OCI-LY1 (cell line): ENCODE data around the gene TFEB.

Source experiments
- H2AFZ ChIP-seq: fragments of 200-600 bp; sonication (generic), shearing (Covaris generic); 2 replicates; pipeline ENCODE4 v1.6.0; 2014; ENCODE audit warnings: antibody characterized with exemption, mild to moderate bottlenecking, low read length
- H3F3A ChIP-seq: fragments of 200-600 bp; sonication (generic), shearing (Covaris generic); 2 replicates; pipeline ENCODE4 v1.6.0; 2014; ENCODE audit warnings: mild to moderate bottlenecking, antibody characterized with exemption, low read length, moderate library complexity; ENCODE audit not compliant: insufficient read depth
- H3K27ac ChIP-seq: fragments of 200-600 bp; sonication (generic); 2 replicates; pipeline ENCODE4 v1.5.1; 2014; ENCODE audit warnings: low read length, mixed run types, mild to moderate bottlenecking, low read depth; ENCODE audit not compliant: poor library complexity, severe bottlenecking
- H3K27me3 ChIP-seq: fragments of 200-600 bp; sonication (generic); 2 replicates; pipeline ENCODE4 v1.6.0; 2014; ENCODE audit warnings: antibody characterized with exemption, mild to moderate bottlenecking, low read length, moderate library complexity; ENCODE audit not compliant: insufficient read depth
- H3K36me3 ChIP-seq: fragments of 200-600 bp; sonication (generic); 2 replicates; pipeline ENCODE4 v1.6.1; 2014; ENCODE audit warnings: mild to moderate bottlenecking, antibody characterized with exemption, low read length, moderate library complexity, mixed read lengths; ENCODE audit not compliant: insufficient read depth
- H3K4me1 ChIP-seq: fragments of 200-600 bp; sonication (generic); 2 replicates; pipeline ENCODE4 v1.5.1; 2014; ENCODE audit warnings: mild to moderate bottlenecking, low read length, moderate library complexity; ENCODE audit not compliant: insufficient read depth, severe bottlenecking
- H3K4me2 ChIP-seq: fragments of 200-600 bp; sonication (generic), shearing (Covaris generic); 2 replicates; pipeline ENCODE4 v1.6.1; 2014; ENCODE audit warnings: low read length
- H3K4me3 ChIP-seq: fragments of 200-600 bp; sonication (generic); 2 replicates; pipeline ENCODE4 v1.5.1; 2014; ENCODE audit warnings: low read length, low read depth, mild to moderate bottlenecking, mixed read lengths; ENCODE audit not compliant: poor library complexity, severe bottlenecking
- H3K79me2 ChIP-seq: fragments of 200-600 bp; shearing (Covaris generic); 2 replicates; pipeline ENCODE4 v1.6.1; 2016; ENCODE audit warnings: mixed run types, low read length, mixed read lengths; ENCODE audit not compliant: insufficient read depth
- H3K9ac ChIP-seq: fragments of 200-600 bp; sonication (generic), shearing (Covaris generic); 2 replicates; pipeline ENCODE4 v1.6.1; 2014; ENCODE audit warnings: mild to moderate bottlenecking, low read length, mixed read lengths
- H3K9me2 ChIP-seq: fragments of 200-600 bp; sonication (generic), shearing (Covaris generic); 2 replicates; pipeline ENCODE4 v1.6.1; 2014; ENCODE audit warnings: low read depth, mild to moderate bottlenecking, low read length, mixed read lengths
- H3K9me3 ChIP-seq: fragments of 200-600 bp; shearing (Covaris generic); 2 replicates; pipeline ENCODE4 v1.6.1; 2014; ENCODE audit warnings: low read length, mixed read lengths
- H4K20me1 ChIP-seq: fragments of 200-600 bp; sonication (generic), shearing (Covaris generic); 2 replicates; pipeline ENCODE4 v1.6.0; 2016; ENCODE audit warnings: mild to moderate bottlenecking, low read length; ENCODE audit not compliant: insufficient read depth
- EZH2 ChIP-seq: fragments of 200-600 bp; sonication (generic), shearing (Covaris generic); IDR thresholded peaks from 2 replicates; pipeline ENCODE4 v1.8.0; 2017; ENCODE audit warnings: borderline replicate concordance, mixed run types, mild to moderate bottlenecking, antibody characterized with exemption, low read length, moderate library complexity, mixed read lengths
- TF ChIP-seq, protein P1 (sequence below): fragments of 200-600 bp; sonication (generic), shearing (Covaris generic); IDR thresholded peaks from 2 replicates; pipeline ENCODE4 v1.5.1; 2017; ENCODE audit warnings: mild to moderate bottlenecking, antibody characterized with exemption, low read length, moderate library complexity, mixed read lengths

The TFEB gene

DNA sequence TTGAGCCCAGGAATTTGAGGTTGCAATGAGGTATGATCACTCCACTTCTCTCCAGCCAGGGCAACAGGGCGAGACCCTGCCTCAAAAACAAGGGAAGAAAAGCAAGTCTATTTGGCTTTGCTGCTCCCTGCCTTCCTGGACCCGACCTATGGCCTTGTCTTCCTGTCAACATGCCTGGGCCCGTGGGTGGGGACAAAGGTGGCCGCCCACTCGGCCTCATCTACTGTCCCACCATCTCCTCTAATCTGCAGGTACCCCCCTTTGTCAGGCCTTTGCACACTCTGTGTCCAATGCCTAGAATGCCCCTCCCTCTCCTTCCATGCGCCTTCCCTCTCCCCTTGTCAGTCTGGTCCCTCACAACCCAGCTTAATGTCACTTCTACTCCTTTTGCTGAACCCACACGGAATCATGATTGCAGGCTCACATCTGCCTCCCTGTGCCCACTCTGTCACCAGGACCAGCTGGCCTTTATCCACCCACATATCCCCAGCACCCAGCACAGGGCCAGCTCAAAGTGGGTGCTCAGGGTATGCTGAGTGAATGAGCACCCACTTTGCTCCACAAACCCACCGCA, 56.8 kb downstream of the TFEB start:
- H3K27ac ChIP-seq, result no peak overlapping the region
- peaks cover 12% of the 10 kb centered on the region for H3K4me1 ChIP-seq
- no peaks in the 10 kb centered on the region for H4K20me1 ChIP-seq
- no peak overlapping the region for H2AFZ ChIP-seq
- H3K27me3 ChIP-seq, result peaks cover 18% of the 10 kb centered on the region
- no peaks in the 10 kb centered on the region for H3K36me3 ChIP-seq
- H3K9me2 ChIP-seq, result no peaks in the 10 kb centered on the region
- H3K4me3 ChIP-seq, result no peak overlapping the region
- H3K9me3 ChIP-seq, result no peaks in the 10 kb centered on the region
- TF ChIP-seq EZH2, result no peak
- TF ChIP-seq, protein P1, sequence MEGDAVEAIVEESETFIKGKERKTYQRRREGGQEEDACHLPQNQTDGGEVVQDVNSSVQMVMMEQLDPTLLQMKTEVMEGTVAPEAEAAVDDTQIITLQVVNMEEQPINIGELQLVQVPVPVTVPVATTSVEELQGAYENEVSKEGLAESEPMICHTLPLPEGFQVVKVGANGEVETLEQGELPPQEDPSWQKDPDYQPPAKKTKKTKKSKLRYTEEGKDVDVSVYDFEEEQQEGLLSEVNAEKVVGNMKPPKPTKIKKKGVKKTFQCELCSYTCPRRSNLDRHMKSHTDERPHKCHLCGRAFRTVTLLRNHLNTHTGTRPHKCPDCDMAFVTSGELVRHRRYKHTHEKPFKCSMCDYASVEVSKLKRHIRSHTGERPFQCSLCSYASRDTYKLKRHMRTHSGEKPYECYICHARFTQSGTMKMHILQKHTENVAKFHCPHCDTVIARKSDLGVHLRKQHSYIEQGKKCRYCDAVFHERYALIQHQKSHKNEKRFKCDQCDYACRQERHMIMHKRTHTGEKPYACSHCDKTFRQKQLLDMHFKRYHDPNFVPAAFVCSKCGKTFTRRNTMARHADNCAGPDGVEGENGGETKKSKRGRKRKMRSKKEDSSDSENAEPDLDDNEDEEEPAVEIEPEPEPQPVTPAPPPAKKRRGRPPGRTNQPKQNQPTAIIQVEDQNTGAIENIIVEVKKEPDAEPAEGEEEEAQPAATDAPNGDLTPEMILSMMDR, result no peak
- no peak overlapping the region for H3K4me2 ChIP-seq
- H3K9ac ChIP-seq, result no peak overlapping the region
- no peaks in the 10 kb centered on the region for H3K79me2 ChIP-seq
- H3F3A ChIP-seq, result no peaks in the 10 kb centered on the region

DNA sequence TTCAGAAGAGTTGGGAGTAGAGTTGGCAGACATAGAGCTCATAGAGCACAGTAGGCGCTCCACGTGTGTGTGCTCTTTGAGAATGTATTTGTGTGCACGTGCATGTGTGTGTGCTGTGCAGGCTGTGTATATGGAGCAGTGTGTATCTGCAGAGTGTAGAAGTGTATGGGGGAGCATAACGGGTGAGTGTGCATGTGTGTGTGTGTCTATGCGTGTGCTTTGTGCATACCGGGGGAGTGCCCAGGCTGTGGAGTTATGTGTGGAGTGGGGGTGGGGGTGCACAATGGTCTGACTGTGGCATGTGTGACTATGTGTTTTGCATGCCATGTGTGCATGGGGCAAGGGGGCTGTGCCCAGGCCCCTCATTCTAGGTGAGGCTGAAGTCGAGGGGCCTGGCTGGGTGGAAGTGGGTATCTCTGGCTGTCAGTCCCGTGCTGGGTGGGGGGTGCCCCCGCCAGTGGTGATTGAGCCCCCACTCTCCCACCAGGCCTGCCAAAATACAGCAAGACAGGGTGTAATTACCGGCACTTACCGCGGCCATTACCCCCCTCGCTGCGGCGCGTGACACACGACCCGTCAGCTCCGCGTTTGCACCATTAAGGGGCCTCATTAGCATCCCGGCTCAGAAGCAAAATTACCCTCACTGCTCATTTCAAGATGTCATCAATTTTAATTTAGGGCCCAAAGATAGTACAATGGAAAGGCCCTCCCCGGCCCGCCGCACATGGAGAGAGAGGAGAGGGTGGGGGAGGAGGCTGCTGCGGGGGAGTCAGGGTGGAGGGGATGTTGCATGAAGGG, 58.1 kb downstream of the TFEB start:
- Histone ChIP-seq H3K9ac (no peak overlapping the region), H3K9me2 (no peaks in the 10 kb centered on the region), H3K4me1 (peaks cover under 1% of the 10 kb centered on the region), H3K36me3 (no peaks in the 10 kb centered on the region), H3K4me2 (no peak overlapping the region), H2AFZ (no peak overlapping the region), H3K4me3 (no peak overlapping the region), H3K27me3 (peaks cover 18% of the 10 kb centered on the region), H3F3A (no peaks in the 10 kb centered on the region), H3K27ac (no peak overlapping the region), H3K9me3 (no peaks in the 10 kb centered on the region), H3K79me2 (no peaks in the 10 kb centered on the region), H4K20me1 (no peaks in the 10 kb centered on the region)
- TF ChIP-seq, protein P1, result no peak
- TF ChIP-seq EZH2, result no peak

DNA sequence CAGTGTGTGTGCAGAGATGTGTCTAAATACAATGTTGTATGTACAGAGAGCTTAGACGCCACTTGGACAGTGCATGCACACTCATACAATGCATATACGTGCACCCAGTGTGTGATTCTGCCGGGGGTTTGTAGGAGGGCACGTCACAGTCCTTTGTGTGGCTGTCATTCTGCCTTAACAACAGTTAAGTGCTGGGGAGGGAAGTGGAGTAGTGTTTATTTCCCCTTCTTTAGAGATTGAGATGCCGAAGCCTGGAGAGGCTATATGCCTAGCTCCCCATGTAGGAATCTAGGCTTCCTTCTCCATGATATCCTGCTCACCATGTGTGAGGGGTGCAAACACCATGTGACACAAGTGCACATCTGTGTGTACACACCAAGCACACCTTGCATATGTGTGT, 59.0 kb downstream of the TFEB start:
- H3F3A ChIP-seq, result no peaks in the 10 kb centered on the region
- no peak overlapping the region for H3K9ac ChIP-seq
- H3K4me3 ChIP-seq, result no peak overlapping the region
- H3K9me3 ChIP-seq, result no peaks in the 10 kb centered on the region
- no peak overlapping the region for H3K4me2 ChIP-seq
- no peaks in the 10 kb centered on the region for H3K9me2 ChIP-seq
- H3K79me2 ChIP-seq, result no peaks in the 10 kb centered on the region
- H3K36me3 ChIP-seq, result no peaks in the 10 kb centered on the region
- TF ChIP-seq, protein P1, result no peak
- TF ChIP-seq EZH2, result no peak
- H3K27me3 ChIP-seq, result peaks cover 18% of the 10 kb centered on the region
- H2AFZ ChIP-seq, result no peak overlapping the region
- H4K20me1 ChIP-seq, result no peaks in the 10 kb centered on the region
- no peaks in the 10 kb centered on the region for H3K4me1 ChIP-seq
- no peak overlapping the region for H3K27ac ChIP-seq
